CD4-positive, alpha-beta T cell (primary cell): Measurements from ENCODE around the gene KIAA0040. TPM values are rescaled to one million over a fixed set of nuclear protein-coding genes. Genes with fewer than 3 reads are reported as not detected.

Experiments
- ATAC-seq: fragments of 200-7000 bp; cut with Tn5 transposase; one replicate; pipeline ENCODE4 v1.10.0; 2022; ENCODE audit warnings: mild to moderate bottlenecking; ENCODE audit not compliant: poor library complexity
- CTCF ChIA-PET: fragments of 350-600 bp; sonication (Branson Sonifier 250); formaldehyde crosslinking; loops from one replicate; lab custom pipeline; 2021; ENCODE audit warnings: antibody characterized with exemption, inconsistent platforms; lab: Charles Lee
- POLR2A ChIA-PET: fragments of 350-600 bp; sonication (Branson Sonifier 250); formaldehyde crosslinking; loops from one replicate; lab custom pipeline; 2021; ENCODE audit warnings: antibody characterized with exemption, inconsistent platforms; lab: Charles Lee
- DNase-seq, 14 experiments: peaks; one replicate each; pipeline ENCODE4 v3.0.0-alpha.2; 2013 to 2020; ENCODE audit warnings: mixed read lengths in 2 of 14
- H3K27ac ChIP-seq, 2 donors: one replicate each; pipeline versions ENCODE4 v1.5.1 to v1.7.0; 2013; ENCODE audit warnings: low read length in 2 of 2, low read depth in 1 of 2, mild to moderate bottlenecking in 1 of 2
- H3K27me3 ChIP-seq, 2 experiments: 1 replicate in 1 of 2; 2 replicates in 1 of 2; pipeline versions ENCODE4 v1.6.1 to v1.7.0; 2013; ENCODE audit warnings: low read length in 2 of 2, control low read depth in 1 of 2, mild to moderate bottlenecking in 1 of 2, moderate library complexity in 1 of 2; ENCODE audit not compliant: insufficient read depth in 2 of 2, control insufficient read depth in 1 of 2
- H3K36me3 ChIP-seq: one replicate; pipeline ENCODE4 v1.6.1; 2013; ENCODE audit warnings: low read length, control low read depth; ENCODE audit not compliant: insufficient read depth
- H3K4me1 ChIP-seq: one replicate; pipeline ENCODE4 v1.6.1; 2013; ENCODE audit warnings: low read length, control low read depth; ENCODE audit not compliant: insufficient read depth
- H3K4me3 ChIP-seq: one replicate; pipeline ENCODE4 v1.5.1; 2013; ENCODE audit warnings: mild to moderate bottlenecking, low read length, moderate library complexity
- H3K9me3 ChIP-seq, 2 experiments: 1 replicate in 1 of 2; 2 replicates in 1 of 2; pipeline versions ENCODE4 v1.6.1 to v1.7.0; 2013; ENCODE audit warnings: low read length in 2 of 2, mild to moderate bottlenecking in 2 of 2, control low read depth in 1 of 2, moderate library complexity in 1 of 2; ENCODE audit not compliant: control insufficient read depth in 1 of 2, insufficient read depth in 1 of 2
- H3K27ac Mint-ChIP-seq: one replicate; pipeline ENCODE4 v1.8.0; 2020; ENCODE audit warnings: mixed read lengths
- H3K27me3 Mint-ChIP-seq: one replicate; pipeline ENCODE4 v1.8.0; 2021; ENCODE audit warnings: mixed read lengths
- H3K36me3 Mint-ChIP-seq: one replicate; pipeline ENCODE4 v1.8.0; 2021; ENCODE audit warnings: low read depth, mixed read lengths
- H3K4me1 Mint-ChIP-seq: one replicate; pipeline ENCODE4 v1.8.0; 2021; ENCODE audit warnings: low read depth, mixed read lengths
- H3K4me3 Mint-ChIP-seq: one replicate; pipeline ENCODE4 v1.8.0; 2020; ENCODE audit warnings: mild to moderate bottlenecking, mixed read lengths
- H3K9me3 Mint-ChIP-seq: one replicate; pipeline ENCODE4 v1.8.0; 2020; ENCODE audit warnings: mixed read lengths
- intact Hi-C, 2 experiments: fragments of 100-400 bp; cut with DNase I in 1 of 2; cut with micrococcal nuclease in 1 of 2; formaldehyde crosslinking; loops; one replicate each; pipeline versions ENCODE4 v1.15.1 to v1.9.0; 2023 to 2025; cut with DNase I, micrococcal nuclease
- total RNA-seq, 174 experiments: library from RNA in 2 of 174; stranded (reverse) in 2 of 174; gene quantifications; one replicate each; pipeline ENCODE4 v1.2.3 and lab custom pipeline; 2021 to 2026
- TF ChIP-seq, protein P1 (sequence below): fragments of 200-600 bp; IDR thresholded peaks from one replicate; pipeline ENCODE4 v1.8.0; 2022; ENCODE audit warnings: antibody characterized with exemption, mild to moderate bottlenecking

KIAA0040 gene
- total RNA-seq, 2 experiments from 2014 or later, result 13.5 to 14.5 TPM

DNA sequence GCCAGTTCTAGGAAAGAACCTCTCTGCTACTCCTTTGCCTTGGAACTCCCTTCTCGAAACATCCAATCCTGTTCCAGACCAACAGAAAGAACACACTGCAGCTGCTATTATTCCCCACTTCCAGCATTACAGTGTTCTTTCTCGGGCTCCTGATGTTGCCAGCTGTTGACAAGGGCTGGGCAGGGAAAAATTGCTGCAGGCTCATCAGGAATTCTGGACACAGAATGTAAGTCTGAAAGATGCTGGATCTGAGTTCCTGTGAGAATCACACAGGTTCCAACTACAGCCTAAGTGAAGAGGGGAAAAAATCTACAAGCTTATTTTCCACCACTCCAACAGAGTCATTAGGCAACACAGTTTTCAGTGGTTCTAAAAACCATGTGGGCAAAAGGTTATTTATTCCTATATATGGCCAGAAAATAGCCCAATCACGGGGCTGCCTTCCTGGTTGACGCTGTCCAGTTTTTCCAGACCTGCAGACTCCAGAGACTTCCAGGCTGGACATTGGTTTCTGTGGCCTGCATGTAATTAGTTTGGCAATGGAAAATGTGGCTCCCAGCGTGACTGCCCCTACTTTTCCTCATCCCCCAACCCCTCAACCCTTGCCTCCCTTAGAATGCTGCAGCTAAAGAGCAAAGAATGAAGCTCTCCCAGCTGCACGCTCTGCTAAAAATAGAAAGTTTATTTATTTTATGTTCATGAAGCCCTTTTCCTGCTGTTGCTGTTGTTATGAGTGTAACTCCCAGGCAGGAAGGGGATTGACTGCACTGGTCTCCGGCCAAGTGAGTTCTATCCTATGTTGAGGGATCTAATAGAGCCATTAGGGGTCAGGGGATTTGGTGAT, 8.3 kb upstream of the KIAA0040 start:
- ATAC-seq, result no peak
- no peak overlapping the region for H3K4me3 Mint-ChIP-seq
- no peak for DNase-seq
- TF ChIP-seq, protein P1, sequence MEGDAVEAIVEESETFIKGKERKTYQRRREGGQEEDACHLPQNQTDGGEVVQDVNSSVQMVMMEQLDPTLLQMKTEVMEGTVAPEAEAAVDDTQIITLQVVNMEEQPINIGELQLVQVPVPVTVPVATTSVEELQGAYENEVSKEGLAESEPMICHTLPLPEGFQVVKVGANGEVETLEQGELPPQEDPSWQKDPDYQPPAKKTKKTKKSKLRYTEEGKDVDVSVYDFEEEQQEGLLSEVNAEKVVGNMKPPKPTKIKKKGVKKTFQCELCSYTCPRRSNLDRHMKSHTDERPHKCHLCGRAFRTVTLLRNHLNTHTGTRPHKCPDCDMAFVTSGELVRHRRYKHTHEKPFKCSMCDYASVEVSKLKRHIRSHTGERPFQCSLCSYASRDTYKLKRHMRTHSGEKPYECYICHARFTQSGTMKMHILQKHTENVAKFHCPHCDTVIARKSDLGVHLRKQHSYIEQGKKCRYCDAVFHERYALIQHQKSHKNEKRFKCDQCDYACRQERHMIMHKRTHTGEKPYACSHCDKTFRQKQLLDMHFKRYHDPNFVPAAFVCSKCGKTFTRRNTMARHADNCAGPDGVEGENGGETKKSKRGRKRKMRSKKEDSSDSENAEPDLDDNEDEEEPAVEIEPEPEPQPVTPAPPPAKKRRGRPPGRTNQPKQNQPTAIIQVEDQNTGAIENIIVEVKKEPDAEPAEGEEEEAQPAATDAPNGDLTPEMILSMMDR, result no peak
- Histone ChIP-seq H3K27ac (no peak overlapping the region), H3K9me3 (no peaks in the 10 kb centered on the region), H3K4me1 (peaks cover 7% of the 10 kb centered on the region), H3K4me3 (no peak overlapping the region), H3K27me3 (no peaks in the 10 kb centered on the region), H3K36me3 (no peaks in the 10 kb centered on the region)
- intact Hi-C loops, result loop anchor here in 1 of 2 experiments (5.0 kb wide), 1 partner anchor 41 kb away; no protein-coding TSS in a partner anchor
- no peaks in the 10 kb centered on the region for H3K36me3 Mint-ChIP-seq
- H3K9me3 Mint-ChIP-seq, result no peaks in the 10 kb centered on the region
- CTCF ChIA-PET, result no interaction called here
- no peak overlapping the region for H3K27ac Mint-ChIP-seq
- peaks cover 23% of the 10 kb centered on the region for H3K4me1 Mint-ChIP-seq
- POLR2A ChIA-PET, result interaction anchor here (1.0 to 2.3 kb wide), 3 partner anchors 8 to 12 kb away, joined by 4 to 9 read pairs (median 8); no protein-coding TSS in a partner anchor
- no peaks in the 10 kb centered on the region for H3K27me3 Mint-ChIP-seq

DNA sequence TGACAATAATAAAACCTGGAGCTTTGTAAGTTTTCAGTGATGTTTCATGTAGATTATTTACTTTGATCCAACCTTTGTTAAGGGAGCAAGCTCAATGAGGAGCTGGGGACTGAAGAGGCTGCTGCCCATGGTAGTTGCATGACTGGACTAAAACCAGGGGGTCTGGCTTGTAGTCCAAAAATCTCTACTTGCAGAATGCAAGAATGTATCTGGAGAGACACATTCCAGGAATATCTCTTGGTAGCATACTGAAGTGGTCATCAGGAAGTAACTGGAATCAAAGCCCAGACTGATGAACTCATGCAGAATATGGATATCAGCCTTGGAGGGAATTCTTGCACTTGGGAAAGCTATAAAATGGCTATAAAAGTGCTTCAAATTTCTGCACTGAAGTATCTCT, 5.8 kb upstream of the KIAA0040 start:
- Histone ChIP-seq H3K27ac (no peak overlapping the region), H3K9me3 (no peaks in the 10 kb centered on the region), H3K27me3 (no peaks in the 10 kb centered on the region), H3K36me3 (no peaks in the 10 kb centered on the region), H3K4me3 (no peak overlapping the region), H3K4me1 (peaks cover 11% of the 10 kb centered on the region)
- no peak for DNase-seq
- ATAC-seq, result no peak
- peaks cover 12% of the 10 kb centered on the region for H3K4me1 Mint-ChIP-seq
- no peaks in the 10 kb centered on the region for H3K27me3 Mint-ChIP-seq
- intact Hi-C loops, result no loop called here
- no peak overlapping the region for H3K27ac Mint-ChIP-seq
- no peaks in the 10 kb centered on the region for H3K9me3 Mint-ChIP-seq
- no peaks in the 10 kb centered on the region for H3K36me3 Mint-ChIP-seq
- POLR2A ChIA-PET, result no interaction called here
- TF ChIP-seq, protein P1, result no peak
- no peak overlapping the region for H3K4me3 Mint-ChIP-seq
- CTCF ChIA-PET, result interaction anchor here (0.9 kb wide), 1 partner anchor 9 kb away, joined by 4 read pairs; no protein-coding TSS in a partner anchor

DNA sequence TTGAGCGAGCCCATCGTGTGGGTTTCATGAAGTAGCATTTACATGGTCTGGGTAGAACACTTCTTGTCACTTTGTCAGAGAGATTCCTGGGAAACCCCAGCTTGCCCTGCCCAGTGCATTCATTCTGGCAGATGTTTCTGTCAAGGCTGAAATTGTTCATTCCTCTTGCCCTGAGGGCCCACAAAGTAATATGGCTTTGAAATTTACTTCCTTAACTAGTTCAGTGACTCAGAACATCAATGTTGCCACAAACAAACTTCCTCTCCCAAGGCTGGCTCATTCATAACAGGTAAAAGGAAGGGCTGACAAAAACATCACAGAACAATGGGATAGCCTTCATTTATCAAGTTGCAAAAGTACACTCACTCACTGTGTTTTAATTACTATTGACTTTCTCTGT, 5.0 kb upstream of the KIAA0040 start:
- H3K36me3 Mint-ChIP-seq, result no peaks in the 10 kb centered on the region

More for the DNA sequence above, 5.0 kb upstream of the KIAA0040 start:
- Histone ChIP-seq H3K27ac (no peak overlapping the region), H3K4me1 (peaks cover 18% of the 10 kb centered on the region), H3K27me3 (no peaks in the 10 kb centered on the region), H3K36me3 (no peaks in the 10 kb centered on the region), H3K9me3 (no peaks in the 10 kb centered on the region), H3K4me3 (no peak overlapping the region)
- Mint-ChIP-seq H3K27me3 (no peaks in the 10 kb centered on the region), H3K9me3 (no peaks in the 10 kb centered on the region), H3K27ac (no peak overlapping the region), H3K4me1 (peaks cover 12% of the 10 kb centered on the region), H3K4me3 (no peak overlapping the region)
- no peak for ATAC-seq
- CTCF ChIA-PET, result no interaction called here
- TF ChIP-seq, protein P1, result no peak
- peak in 4 of 14 experiments; percentile 15 to 44 (median 32) for DNase-seq
- intact Hi-C loops, result no loop called here
- POLR2A ChIA-PET, result no interaction called here
